ENCODE data around the gene SHMT1. TPM values are rescaled to one million over a fixed set of nuclear protein-coding genes. Genes with fewer than 3 reads are reported as not detected.
"Not testable (repeated sequence)": the region's sequence is repeated elsewhere in the genome, so short reads cannot be mapped to it uniquely, and the experiment has no call there.

SHMT1 gene
- 10 to 100 TPM; 38.1 to 45.3 TPM for total RNA-seq
- 10 to 100 TPM; 23.3 to 27.8 (median 26.1) TPM for polyA plus RNA-seq (ENCODE audit: insufficient read length in 6 of 6)
- long read RNA-seq, donor 1, partial matches to known transcripts, result 0 of 7 reads
- long read RNA-seq, donor 1, other reads (novel, unspliced or antisense), result 0 of 7 reads
- long read RNA-seq, donor 2, partial matches to known transcripts, result 0 of 7 reads
- long read RNA-seq, donor 2, other reads (novel, unspliced or antisense), result 0 of 7 reads
- long read RNA-seq, donor 3, partial matches to known transcripts, result 0 of 2 reads
- long read RNA-seq, donor 3, other reads (novel, unspliced or antisense), result 0 of 2 reads
- long read RNA-seq, donor 4, transcript SHMT1-201 (12 exons, 2,464 nt), result major isoform, 18 of 26 reads
- long read RNA-seq, donor 4, partial matches to known transcripts, result 2 of 26 reads
- long read RNA-seq, donor 4, other reads (novel, unspliced or antisense), result 6 of 26 reads
- long read RNA-seq, donor 5, partial matches to known transcripts, result 0 of 5 reads
- long read RNA-seq, donor 5, other reads (novel, unspliced or antisense), result 0 of 5 reads
- long read RNA-seq, donor 6, partial matches to known transcripts, result 0 of 4 reads
- long read RNA-seq, donor 6, other reads (novel, unspliced or antisense), result 0 of 4 reads
- long read RNA-seq, donor 7, transcript SHMT1-201 (12 exons, 2,464 nt), result major isoform, 6 of 7 reads
- long read RNA-seq, donor 7, partial matches to known transcripts, result 0 of 7 reads
- long read RNA-seq, donor 7, other reads (novel, unspliced or antisense), result 0 of 7 reads
- long read RNA-seq, donor 8, partial matches to known transcripts, result 0 of 5 reads
- long read RNA-seq, donor 8, other reads (novel, unspliced or antisense), result 0 of 5 reads
- long read RNA-seq, donor 9, result 0 reads
- long read RNA-seq, donor 10, transcript SHMT1-203 (11 exons, 1,656 nt), result minor isoform, 8 of 29 reads
- long read RNA-seq, donor 10, transcript SHMT1-201 (12 exons, 2,464 nt), result major isoform, 10 of 29 reads
- long read RNA-seq, donor 10, partial matches to known transcripts, result 2 of 29 reads
- long read RNA-seq, donor 10, other reads (novel, unspliced or antisense), result 9 of 29 reads
- long read RNA-seq, donor 11, result 0 reads
- long read RNA-seq, donor 12, transcript SHMT1-201 (12 exons, 2,464 nt), result major isoform, 5 of 8 reads
- long read RNA-seq, donor 12, partial matches to known transcripts, result 0 of 8 reads
- long read RNA-seq, donor 12, other reads (novel, unspliced or antisense), result 0 of 8 reads

DNA sequence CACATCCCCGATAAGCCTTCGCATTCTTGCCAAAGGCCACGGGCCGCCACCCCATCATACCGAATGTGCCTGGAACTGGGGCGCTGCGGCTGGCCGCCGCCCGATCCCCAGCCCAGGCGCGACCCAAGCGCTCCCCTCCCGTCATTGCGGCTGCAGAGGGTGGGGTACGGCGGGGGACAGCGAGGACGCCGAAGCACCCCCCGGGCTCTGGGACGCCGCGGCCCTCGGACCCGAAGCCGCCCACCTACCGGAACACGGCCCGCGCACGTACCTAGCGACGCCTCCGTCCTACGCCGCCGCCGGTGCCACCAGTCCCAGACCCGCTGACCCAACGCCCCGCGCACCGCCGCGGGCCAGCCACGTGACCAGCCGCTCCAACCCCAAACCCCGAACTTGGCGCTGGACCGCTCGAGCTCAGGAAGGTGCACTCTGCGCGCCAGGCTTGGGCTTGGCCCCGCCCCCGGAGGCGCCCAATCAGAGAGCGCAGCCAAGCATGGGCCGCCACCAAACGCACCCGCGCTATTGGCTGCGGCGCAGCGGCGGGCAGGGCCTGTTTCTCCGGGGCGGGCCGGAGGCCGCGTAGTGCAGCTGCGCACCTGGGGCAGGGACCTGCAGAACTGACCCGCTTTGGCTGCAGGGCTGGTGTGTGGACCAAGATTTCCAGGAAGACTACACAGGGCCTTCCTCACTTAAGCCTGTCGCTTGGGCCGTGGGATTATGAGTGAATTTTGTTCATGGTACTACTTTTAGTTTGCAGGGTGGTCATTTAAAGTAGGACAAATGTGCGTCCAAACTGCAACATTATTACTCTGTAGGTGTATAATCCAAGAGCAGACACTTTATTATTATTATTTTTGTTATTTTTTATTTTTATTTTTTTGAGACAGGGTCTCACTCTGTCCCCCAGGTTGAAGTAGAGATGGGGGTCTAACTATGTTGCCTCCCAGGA, at the start of gene SHMT1:
Gene SHMT1, minus strand, starts transcription at position 450 of the 949 bp plus-strand sequence. CDS start 7,569 bp downstream, outside the sequence.
- Histone ChIP-seq H3K27me3 (no peaks in the 10 kb centered on the region), H3K9me3 (no peaks in the 10 kb centered on the region), H3K4me1 (peaks cover 10 to 23% of the 10 kb centered on the region in 2 donors), H3K36me3 (peaks cover 0 to 22% of the 10 kb centered on the region in 2 donors), H3K4me3 (peak within 1 kb of the TSS; percentile 72 to 95), H3K27ac (peak within 1 kb of the TSS; percentile 68 to 83)
- intact Hi-C loops (cut with DNase I), result no loop called here
- DNase-seq, result peak; percentile 83 to 99 (median 92)
- TF ChIP-seq, protein P1, sequence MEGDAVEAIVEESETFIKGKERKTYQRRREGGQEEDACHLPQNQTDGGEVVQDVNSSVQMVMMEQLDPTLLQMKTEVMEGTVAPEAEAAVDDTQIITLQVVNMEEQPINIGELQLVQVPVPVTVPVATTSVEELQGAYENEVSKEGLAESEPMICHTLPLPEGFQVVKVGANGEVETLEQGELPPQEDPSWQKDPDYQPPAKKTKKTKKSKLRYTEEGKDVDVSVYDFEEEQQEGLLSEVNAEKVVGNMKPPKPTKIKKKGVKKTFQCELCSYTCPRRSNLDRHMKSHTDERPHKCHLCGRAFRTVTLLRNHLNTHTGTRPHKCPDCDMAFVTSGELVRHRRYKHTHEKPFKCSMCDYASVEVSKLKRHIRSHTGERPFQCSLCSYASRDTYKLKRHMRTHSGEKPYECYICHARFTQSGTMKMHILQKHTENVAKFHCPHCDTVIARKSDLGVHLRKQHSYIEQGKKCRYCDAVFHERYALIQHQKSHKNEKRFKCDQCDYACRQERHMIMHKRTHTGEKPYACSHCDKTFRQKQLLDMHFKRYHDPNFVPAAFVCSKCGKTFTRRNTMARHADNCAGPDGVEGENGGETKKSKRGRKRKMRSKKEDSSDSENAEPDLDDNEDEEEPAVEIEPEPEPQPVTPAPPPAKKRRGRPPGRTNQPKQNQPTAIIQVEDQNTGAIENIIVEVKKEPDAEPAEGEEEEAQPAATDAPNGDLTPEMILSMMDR (IDR thresholded peaks at IDR 0.05), result no peak
- peak; percentile 100 for ATAC-seq

DNA sequence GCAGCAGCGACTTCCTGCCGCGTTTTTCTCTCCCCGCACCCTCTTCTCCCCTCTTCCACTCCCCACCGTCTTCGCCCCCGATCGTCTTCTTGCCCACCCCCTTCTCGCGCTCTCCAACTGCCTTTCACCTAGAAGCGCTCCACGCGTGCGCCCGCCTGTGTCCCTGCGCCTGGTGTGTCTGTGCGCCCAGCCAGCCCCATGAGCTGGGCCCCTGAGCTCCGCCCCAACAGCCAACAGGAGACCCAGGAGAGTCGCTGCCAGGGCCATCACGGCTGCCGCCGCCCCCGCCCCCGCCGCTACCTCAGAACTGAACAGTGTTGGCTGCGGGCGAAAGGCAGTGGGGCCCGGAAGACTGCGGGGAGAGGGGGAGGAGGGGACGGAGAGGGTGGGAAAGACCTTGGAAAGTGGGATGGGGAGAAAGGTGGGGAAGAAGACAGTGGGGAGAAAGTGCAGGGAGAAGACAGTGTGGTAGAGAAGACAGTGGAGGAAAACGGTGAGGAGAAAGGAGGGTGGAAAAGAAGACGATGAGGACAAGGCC, 48.7 kb upstream of the SHMT1 start:
- H3K4me3 ChIP-seq; H3K4me1 ChIP-seq; DNase-seq; H3K27me3 ChIP-seq; H3K27ac ChIP-seq; H3K36me3 ChIP-seq; intact Hi-C loops (cut with DNase I); H3K9me3 ChIP-seq: not testable (repeated sequence)
- peak; percentile 93 for ATAC-seq

DNA sequence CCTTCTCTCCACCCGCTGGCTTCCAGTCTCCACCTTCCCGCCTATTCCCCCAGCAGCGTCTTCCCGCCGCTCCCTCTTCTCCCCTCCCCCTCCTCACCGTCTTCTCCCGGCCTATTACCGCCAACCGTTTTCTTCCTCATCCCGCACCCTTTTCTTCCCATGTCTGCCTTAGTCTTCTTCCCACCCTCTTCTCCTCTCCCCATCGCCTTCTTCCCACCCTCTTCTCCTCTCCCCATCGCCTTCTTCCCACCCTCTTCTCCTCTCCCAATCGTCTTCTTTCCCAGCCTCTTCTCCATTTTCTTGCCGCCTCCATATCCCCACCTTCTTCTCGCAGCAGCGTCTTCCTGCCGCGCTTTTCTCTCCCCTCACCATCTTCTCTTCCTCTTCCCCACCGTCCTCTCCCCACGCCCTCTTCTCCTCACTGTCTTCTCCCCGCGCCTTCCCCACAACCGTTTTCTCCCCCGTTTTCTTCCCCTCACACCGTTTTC, 48.1 kb upstream of the SHMT1 start:
- H3K27ac ChIP-seq; H3K27me3 ChIP-seq; H3K36me3 ChIP-seq; H3K4me1 ChIP-seq; intact Hi-C loops (cut with DNase I); H3K9me3 ChIP-seq: not testable (repeated sequence)
- DNase-seq, result peak in 2 of 4 donors; percentile 62 to 65
- peak; percentile 59 for ATAC-seq
- H3K4me3 ChIP-seq, result peak overlapping the region; percentile 13 to 39

DNA sequence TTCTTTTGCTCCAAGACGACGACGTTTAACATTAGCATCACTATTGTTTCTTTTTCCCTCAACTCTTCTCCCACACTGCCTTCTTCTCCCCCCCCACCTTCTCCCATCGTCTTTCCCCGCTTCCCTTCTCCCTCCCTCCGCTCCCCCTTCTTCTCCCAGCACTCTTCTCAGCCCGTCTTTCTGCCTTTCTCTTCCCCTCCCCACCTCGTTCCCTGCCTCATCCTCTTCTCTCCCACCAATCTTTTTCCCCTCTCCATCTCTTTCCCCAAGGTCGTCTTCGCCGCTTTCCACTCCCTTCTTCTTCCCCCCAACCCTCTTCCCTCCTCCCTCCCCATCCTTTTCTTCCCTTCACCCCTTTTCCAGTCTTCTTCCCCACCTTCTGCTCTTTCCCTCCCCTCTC, 47.4 kb upstream of the SHMT1 start:
- H3K27me3 ChIP-seq; H3K4me3 ChIP-seq; H3K9me3 ChIP-seq; H3K27ac ChIP-seq; ATAC-seq; intact Hi-C loops (cut with DNase I); H3K36me3 ChIP-seq; H3K4me1 ChIP-seq: not testable (repeated sequence)
- DNase-seq, result peak in 1 of 4 donors; percentile 32

DNA sequence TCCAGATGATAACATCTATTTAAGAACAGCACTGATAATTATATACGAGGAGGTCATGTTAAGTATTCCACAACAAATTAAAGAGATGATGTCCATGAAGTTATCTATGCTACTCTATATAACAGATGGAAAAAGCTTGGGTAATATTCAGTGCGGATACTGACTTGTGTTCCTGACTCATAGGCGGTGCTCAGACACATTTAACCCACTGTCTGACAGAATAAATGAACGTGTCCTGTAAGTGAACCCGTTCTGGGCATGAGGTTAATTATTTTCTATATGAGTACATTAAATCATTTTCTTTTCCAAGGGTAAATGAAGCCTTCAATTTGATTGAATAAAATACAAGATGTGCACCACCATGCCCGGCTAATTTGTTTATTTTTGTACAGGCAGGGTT, 46.0 kb upstream of the SHMT1 start:
- H3K4me3 ChIP-seq; intact Hi-C loops (cut with DNase I); H3K27ac ChIP-seq; H3K36me3 ChIP-seq; DNase-seq; H3K4me1 ChIP-seq; H3K9me3 ChIP-seq; H3K27me3 ChIP-seq; ATAC-seq: not testable (repeated sequence)

DNA sequence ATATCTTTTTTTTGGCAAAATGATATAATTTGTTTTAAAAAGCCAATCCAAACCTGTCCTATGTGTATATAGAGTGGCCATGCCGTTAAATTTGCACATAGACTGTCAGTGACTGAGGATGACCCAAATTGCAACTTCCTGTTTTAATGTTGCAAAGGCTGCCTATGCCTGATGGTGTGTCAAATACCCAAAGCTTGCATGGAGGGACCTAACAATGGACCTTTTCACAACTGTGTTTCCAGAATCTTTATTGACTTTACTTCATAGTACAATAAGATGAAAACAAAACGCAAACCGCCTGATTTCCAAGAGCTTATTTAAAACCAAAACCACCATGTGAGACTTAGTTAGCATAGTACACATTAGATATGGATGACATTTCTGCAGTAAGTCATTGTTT, 45.6 kb upstream of the SHMT1 start:
- H3K27me3 ChIP-seq; H3K4me3 ChIP-seq; H3K27ac ChIP-seq; ATAC-seq; H3K4me1 ChIP-seq; H3K9me3 ChIP-seq; DNase-seq; intact Hi-C loops (cut with DNase I); H3K36me3 ChIP-seq: not testable (repeated sequence)

DNA sequence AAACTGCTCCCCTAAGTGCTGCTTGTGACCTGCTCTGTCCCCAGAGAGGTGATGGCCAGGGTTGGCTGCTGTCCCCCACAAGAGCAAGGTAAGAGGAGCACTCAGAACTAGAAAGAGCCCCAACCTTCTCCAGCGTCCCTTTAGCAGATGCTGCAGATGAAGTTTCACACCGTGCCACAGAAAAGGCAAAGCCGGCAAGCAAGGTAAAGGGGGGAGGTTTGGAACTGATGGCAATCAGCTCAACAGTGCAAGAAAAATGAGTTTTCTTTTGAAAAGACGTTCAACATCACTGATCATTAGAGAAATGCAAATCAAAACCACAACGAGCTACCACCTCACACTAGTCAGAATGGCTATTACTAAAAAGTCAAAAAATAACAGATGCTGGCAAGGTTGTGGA, 40.3 kb upstream of the SHMT1 start:
- intact Hi-C loops (cut with DNase I); H3K36me3 ChIP-seq; H3K9me3 ChIP-seq; H3K27me3 ChIP-seq; H3K4me3 ChIP-seq; H3K27ac ChIP-seq; DNase-seq; ATAC-seq; H3K4me1 ChIP-seq: not testable (repeated sequence)

DNA sequence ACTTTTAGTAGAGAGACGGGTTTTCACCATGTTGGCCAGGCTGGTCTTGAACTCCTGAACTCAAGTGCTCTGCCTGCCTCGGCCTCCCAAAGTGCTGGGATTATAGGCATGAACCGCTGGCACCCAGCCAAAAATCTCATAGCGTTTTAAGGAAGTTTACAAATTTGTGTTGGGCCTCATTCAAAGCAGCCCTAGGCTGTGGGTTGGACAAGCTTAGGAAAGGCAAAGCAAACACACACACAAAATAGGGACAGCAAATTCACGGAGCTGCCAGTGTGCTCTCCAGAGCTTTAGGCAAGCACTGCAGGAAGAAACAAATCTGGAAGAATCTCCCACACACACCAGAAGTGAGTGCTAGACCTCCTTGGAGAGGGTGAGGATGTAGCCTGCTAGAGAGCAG, 39.8 kb upstream of the SHMT1 start:
- H3K27ac ChIP-seq; H3K27me3 ChIP-seq; H3K4me3 ChIP-seq; DNase-seq; H3K4me1 ChIP-seq; H3K9me3 ChIP-seq; ATAC-seq; H3K36me3 ChIP-seq; intact Hi-C loops (cut with DNase I): not testable (repeated sequence)

DNA sequence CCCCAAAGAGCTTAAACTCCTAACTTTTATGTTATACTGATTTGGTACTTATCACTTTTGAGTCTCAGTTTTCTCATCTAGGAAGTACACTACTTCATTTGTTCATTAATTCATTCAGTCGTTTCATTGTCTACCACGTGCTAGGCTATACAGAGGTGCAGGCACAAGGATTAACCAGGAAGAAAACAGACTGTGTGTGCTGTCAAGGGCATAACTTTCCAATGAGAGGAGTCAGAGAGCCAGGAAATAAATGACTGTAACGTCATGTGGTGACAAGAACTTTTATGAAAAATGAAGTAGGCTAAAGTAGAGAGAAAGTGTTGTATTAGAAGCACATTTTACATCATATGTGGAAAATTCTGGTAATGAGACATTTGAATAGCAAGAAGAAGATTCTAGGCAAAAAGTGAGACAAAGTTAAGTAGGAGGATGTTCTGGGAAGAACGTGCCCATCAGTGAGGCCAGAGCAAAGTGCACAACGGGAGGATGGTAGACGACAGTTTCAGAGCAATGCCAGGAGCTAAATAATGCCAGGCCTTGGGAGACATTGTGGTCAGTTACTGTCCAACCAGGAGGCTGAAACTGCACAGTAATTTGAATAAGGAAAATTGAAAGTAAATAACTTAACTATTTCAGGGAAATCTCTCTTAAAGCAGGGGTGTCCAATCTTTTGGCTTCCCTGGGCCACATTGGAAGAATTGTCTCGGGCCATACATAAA, 38.7 kb upstream of the SHMT1 start:
- intact Hi-C loops (cut with DNase I); H3K9me3 ChIP-seq; H3K27me3 ChIP-seq; H3K36me3 ChIP-seq; ATAC-seq; H3K27ac ChIP-seq; H3K4me1 ChIP-seq; DNase-seq; H3K4me3 ChIP-seq: not testable (repeated sequence)

DNA sequence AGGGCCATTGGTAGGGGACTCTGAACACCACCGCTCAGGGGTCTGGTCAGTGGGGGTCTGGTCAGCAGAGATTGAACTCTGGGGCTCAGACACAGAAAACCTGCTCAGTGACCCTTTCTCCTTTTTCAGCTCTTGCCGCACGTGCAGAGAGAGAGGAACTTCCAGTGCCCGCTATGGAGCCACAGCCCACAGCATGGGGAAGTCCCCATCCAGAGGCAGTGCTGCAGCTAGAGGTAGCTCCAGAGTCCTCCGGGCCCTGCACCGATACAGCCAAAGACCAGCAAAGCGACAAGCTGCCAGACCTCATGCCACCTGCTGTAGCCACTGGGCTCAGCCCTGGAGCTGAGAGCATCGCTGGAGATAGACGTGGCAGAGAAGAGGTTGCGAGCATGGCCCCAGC, 25.4 kb upstream of the SHMT1 start:
- H3K4me3 ChIP-seq; H3K27ac ChIP-seq; H3K4me1 ChIP-seq; H3K27me3 ChIP-seq; H3K36me3 ChIP-seq; DNase-seq; H3K9me3 ChIP-seq; intact Hi-C loops (cut with DNase I): not testable (repeated sequence)
- peak; percentile 54 for ATAC-seq
